Caki2 (cell line): ENCODE data around the gene MAP3K15. TPM values are rescaled to one million over a fixed set of nuclear protein-coding genes. Genes with fewer than 3 reads are reported as not detected.

Experiments
- DNase-seq: peaks from one replicate; pipeline ENCODE4 v3.0.0-alpha.2; 2015; ENCODE audit warnings: low read depth
- in situ Hi-C: cut with HindIII; loops from 2 replicates; pipeline ENCODE4 v1.10.0; 2016; ENCODE audit warnings: low sequenced_read_pairs, low pct_unique_long_range_greater_than_20kb, mixed read lengths
- total RNA-seq: library from RNA; depleted of rRNA; stranded (reverse); fragments of >200 nt; shearing (Covaris generic); gene quantifications from 2 replicates; pipeline ENCODE4 v1.2.3, GENCODE V29; 2014; ENCODE audit warnings: low replicate concordance; rRNA removed

MAP3K15 gene
- total RNA-seq, 1 experiment from 2014 or later: 1.6 TPM

- DNase-seq: no peak
- in situ Hi-C loops: no loop called here
Observed at GRCh38 chrX:19326567-19326966, 188.7 kb downstream of the MAP3K15 start.

Other genes starting within 250 kb of the MAP3K15 start
- gene PDHA1, start 171.6 kb downstream of the MAP3K15 start, total RNA-seq: 126 and 191 TPM in 2 replicates